ENCODE results near the gene IL6.

IL6 gene

GRCh38 chr7:22713463-22713862 is 13.5 kb upstream of the IL6 start:
- H3K27me3 ChIP-seq (ENCODE audit: insufficient read depth, poor library complexity, severe bottlenecking) = no peaks in the 10 kb centered on the region
- no peak for TF ChIP-seq REST (IDR thresholded peaks at IDR 0.05; ENCODE audit: insufficient replicate concordance, low read depth)
- TF ChIP-seq GABPA (IDR thresholded peaks at IDR 0.05; ENCODE audit: low read depth) = no peak
- no peak for TF ChIP-seq POLR2AphosphoS5 (IDR thresholded peaks at IDR 0.05; ENCODE audit: low read depth)
- TF ChIP-seq SPI1 (IDR thresholded peaks at IDR 0.05; ENCODE audit: borderline replicate concordance, low read depth) = no peak
- TF ChIP-seq CTCF (IDR thresholded peaks at IDR 0.05; ENCODE audit: insufficient read depth, low read length) = no peak
- no peak overlapping the region for H3K4me3 ChIP-seq (replicated peaks; ENCODE audit: insufficient read depth, low read length)
- no peak for DNase-seq (ENCODE audit: low read depth in 1 of 2, low spot score in 1 of 2)
- no peak overlapping the region for H3K27ac ChIP-seq (replicated peaks)

GRCh38 chr7:22715969-22716368 is 11.0 kb upstream of the IL6 start:
- DNase-seq (ENCODE audit: low read depth in 1 of 2, low spot score in 1 of 2) = no peak
- TF ChIP-seq CTCF (IDR thresholded peaks at IDR 0.05; ENCODE audit: insufficient read depth, low read length) (no peak), GABPA (IDR thresholded peaks at IDR 0.05; ENCODE audit: low read depth) (no peak), REST (IDR thresholded peaks at IDR 0.05; ENCODE audit: insufficient replicate concordance, low read depth) (no peak), POLR2AphosphoS5 (IDR thresholded peaks at IDR 0.05; ENCODE audit: low read depth) (no peak), SPI1 (IDR thresholded peaks at IDR 0.05; ENCODE audit: borderline replicate concordance, low read depth) (no peak)
- no peak overlapping the region for H3K4me3 ChIP-seq (replicated peaks; ENCODE audit: insufficient read depth, low read length)
- no peak overlapping the region for H3K27ac ChIP-seq (replicated peaks)
- peaks cover 3% of the 10 kb centered on the region for H3K27me3 ChIP-seq (ENCODE audit: insufficient read depth, poor library complexity, severe bottlenecking)

GRCh38 chr7:22717760-22718159 is 9.2 kb upstream of the IL6 start:
- H3K4me3 ChIP-seq (replicated peaks; ENCODE audit: insufficient read depth, low read length) = no peak overlapping the region
- no peak overlapping the region for H3K27ac ChIP-seq (replicated peaks)
- TF ChIP-seq CTCF (IDR thresholded peaks at IDR 0.05; ENCODE audit: insufficient read depth, low read length) = no peak
- TF ChIP-seq GABPA (IDR thresholded peaks at IDR 0.05; ENCODE audit: low read depth) = no peak
- TF ChIP-seq REST (IDR thresholded peaks at IDR 0.05; ENCODE audit: insufficient replicate concordance, low read depth) = no peak
- no peak for TF ChIP-seq POLR2AphosphoS5 (IDR thresholded peaks at IDR 0.05; ENCODE audit: low read depth)
- TF ChIP-seq SPI1 (IDR thresholded peaks at IDR 0.05; ENCODE audit: borderline replicate concordance, low read depth) = no peak
- H3K27me3 ChIP-seq (ENCODE audit: insufficient read depth, poor library complexity, severe bottlenecking) = peaks cover 3% of the 10 kb centered on the region
- DNase-seq (ENCODE audit: low read depth in 1 of 2, low spot score in 1 of 2) = no peak
